Measurements from ENCODE around the gene KNSTRN.
A peak's percentile ranks its signal among the peaks of the same experiment; 100 is the strongest.

Gene KNSTRN

GRCh38 chr15:40420071-40420713 is 37.7 kb downstream of the KNSTRN start:
- intact Hi-C loops (cut with DNase I), result loop anchor here (2.0 to 5.0 kb wide), 2 partner anchors 53 to 141 kb away; no protein-coding TSS in a partner anchor
- peak in 2 of 10 donors; percentile 82 to 85 for DNase-seq

GRCh38 chr15:40420793-40421192 is 38.3 kb downstream of the KNSTRN start:
- DNase-seq, result peak in 2 of 10 donors; percentile 75 to 79
- intact Hi-C loops (cut with DNase I), result loop anchor here (2.0 to 5.0 kb wide), 2 partner anchors 53 to 142 kb away; no protein-coding TSS in a partner anchor

DNA sequence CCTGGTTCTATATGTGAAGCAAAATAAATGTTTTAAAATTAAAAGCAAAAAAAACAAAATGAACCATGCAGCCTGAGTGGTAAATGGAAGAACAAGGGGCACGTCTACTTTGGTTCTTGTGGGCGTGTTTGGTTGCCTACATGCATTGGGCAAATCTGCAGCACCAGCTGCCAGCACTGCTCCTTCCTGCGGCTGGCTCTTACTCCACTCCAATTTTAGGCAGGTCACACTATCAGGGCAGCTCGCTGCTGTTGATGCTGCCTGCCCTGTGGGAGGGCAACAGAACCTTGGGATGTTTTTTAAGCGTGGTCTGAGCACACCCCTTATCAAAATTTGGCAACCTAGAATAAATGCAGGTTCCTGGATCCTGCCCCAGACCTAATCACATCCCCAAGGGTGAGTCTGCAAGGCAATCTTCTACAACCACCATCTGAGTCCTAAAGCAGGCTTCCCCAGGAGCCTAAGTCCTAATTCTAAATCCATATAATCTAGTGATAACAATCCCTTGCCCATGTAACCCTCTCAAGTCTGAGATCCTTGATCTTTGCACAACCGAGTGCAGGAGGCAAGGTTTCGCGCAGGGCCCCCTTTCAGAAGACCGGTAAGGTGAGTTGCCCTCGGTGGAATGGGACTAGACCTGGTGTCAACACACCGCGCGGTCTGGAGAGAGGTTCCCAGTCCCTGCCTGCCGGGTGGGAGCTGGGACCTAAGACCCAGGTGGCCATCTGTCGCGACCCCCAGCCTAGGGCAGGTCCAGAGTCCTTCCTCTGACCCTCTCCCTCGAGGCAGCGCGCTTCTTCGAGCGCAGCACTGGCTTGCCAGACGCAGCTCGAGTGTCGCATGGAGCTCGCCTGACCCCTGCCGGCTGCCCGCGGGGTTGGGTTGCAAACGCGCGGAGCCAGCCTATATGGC is 39.0 kb downstream of the KNSTRN start:
- intact Hi-C loops (cut with DNase I), result loop anchor here (1.0 to 5.0 kb wide), 3 partner anchors 54 to 143 kb away; partner anchors contain the start of gene INAFM2

GRCh38 chr15:40424483-40425115 is 42.1 kb downstream of the KNSTRN start:
- peak in 1 of 10 donors; percentile 30 for DNase-seq

More for the DNA sequence above, 39.0 kb downstream of the KNSTRN start:
- DNase-seq, result peak; percentile 68 to 98 (median 84)

GRCh38 chr15:40425681-40426080 is 43.2 kb downstream of the KNSTRN start:
- intact Hi-C loops (cut with DNase I), result no loop called here

More at GRCh38 chr15:40424483-40425115, 42.1 kb downstream of the KNSTRN start:
- intact Hi-C loops (cut with DNase I), result loop anchor here (5.0 kb wide), 1 partner anchor 57 kb away; no protein-coding TSS in a partner anchor

GRCh38 chr15:40427188-40427587 is 44.7 kb downstream of the KNSTRN start:
- intact Hi-C loops (cut with DNase I), result no loop called here
- peak in 1 of 10 donors; percentile 69 for DNase-seq

More at GRCh38 chr15:40425681-40426080, 43.2 kb downstream of the KNSTRN start:
- peak in 1 of 10 donors; percentile 33 for DNase-seq

DNA sequence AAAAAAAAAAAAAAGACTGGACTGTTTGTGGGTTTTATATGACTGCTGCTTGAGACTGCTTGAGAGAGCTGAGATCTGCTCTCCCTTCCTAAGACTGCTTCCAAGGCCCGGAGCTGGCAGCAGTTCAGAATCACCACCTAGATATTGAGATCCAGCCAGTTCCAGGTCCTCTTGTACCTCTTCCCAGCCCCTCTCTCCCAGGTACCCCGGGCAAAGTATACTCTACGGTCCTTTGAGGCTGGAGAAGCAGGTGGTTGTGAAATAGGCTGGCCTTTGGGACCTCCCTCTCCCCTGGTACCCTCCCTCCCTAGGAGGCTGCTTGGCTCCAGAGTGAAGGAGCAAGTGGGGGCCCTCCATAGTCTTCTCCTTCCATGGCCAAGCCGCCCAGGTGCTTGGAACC is 45.7 kb downstream of the KNSTRN start:
- peak in 1 of 10 donors; percentile 66 for DNase-seq
- intact Hi-C loops (cut with DNase I), result no loop called here

DNA sequence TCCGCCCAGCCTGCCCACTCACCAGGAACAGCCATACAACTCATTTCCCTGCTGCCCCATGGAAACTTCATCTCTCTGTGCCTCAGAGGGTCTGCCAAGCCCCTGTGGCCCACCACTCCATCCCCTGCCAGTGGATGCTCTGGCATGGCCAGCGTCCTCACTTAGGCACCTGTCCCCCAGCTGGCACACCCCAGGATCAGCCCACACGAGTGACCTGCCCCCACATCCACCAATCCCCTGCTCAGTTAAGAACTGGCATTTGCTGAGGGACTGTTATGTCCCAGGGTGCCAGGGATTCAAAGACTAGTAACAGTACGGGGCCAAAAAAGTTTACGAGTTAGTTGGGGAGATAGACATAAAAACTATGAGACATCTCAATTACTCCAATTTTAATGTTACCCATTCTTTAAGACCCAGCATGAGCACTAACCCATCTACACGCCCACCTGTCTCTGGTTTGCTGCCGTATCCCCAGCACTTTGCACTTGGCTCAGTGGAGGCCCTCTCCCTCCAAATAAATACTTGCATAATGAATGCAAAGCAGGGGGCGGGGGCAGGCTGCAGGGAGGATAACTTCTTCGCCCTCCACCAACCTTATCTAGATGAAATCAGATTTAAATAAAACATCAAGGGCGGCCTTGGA is 46.7 kb downstream of the KNSTRN start:
- intact Hi-C loops (cut with DNase I), result no loop called here
- DNase-seq, result peak in 1 of 10 donors; percentile 47

DNA sequence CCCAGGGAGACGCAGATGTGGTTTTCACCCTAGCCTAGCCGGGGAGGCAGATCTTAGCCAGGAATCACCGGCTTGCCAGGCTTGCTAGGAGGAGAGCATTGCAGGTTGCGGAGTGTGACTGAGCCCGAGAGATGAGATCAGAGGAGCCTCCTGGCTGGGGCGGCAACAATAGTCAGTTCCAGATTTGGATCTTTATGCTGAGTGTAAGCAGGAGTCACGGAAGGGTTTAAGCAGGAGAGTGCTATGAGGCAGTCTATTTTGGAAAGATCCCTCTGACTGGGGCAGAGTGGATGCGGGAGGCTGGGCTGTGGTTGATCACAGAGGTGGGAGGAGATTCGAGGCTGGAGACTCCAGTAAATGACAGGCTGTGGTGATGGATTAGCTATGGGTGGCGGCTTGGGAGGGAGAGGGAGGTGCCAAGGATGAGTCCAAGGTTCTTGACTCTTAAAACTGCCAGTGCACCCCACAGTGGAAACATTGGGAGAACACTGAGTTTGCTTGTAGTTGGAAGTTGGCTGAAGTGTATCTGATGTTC is 47.8 kb downstream of the KNSTRN start:
- intact Hi-C loops (cut with DNase I), result no loop called here
- DNase-seq, result peak in 1 of 10 donors; percentile 57

DNA sequence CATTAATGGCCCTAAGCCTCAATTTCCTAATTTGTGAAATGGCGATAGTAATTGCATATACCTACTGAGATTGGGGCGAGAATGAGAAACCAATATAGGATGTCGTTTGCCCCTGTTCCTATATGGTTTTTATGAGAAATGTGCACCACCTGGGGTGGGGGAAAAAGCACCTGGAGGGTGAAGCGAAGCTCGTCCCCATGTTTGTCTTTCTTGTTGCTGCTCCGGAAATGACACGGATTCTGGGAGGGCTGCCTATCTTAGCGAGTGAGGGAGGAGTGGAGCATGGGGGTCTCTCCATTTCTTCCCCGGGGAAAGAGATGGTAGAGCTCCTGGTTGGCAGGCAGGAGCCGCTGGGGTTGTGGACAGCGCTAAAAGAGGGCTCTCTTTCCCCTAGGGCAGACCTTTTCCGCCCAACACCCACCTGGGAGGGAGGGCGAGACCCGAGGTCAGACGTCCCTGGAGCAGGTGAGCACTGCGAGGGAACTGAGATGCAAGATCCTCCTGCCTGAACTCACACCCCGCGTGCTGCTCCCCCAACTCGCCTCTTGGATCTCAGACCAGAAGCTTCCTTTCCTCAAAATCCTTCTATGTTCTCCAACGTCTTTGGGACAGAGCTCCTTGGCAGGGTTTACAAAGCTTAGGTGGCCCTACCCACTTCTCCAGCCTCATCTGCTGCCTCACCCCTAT is 52.6 kb downstream of the KNSTRN start:
- intact Hi-C loops (cut with DNase I), result no loop called here
- DNase-seq, result no peak

GRCh38 chr15:40435710-40436089 is 53.2 kb downstream of the KNSTRN start:
- intact Hi-C loops (cut with DNase I), result no loop called here
- no peak for DNase-seq

DNA sequence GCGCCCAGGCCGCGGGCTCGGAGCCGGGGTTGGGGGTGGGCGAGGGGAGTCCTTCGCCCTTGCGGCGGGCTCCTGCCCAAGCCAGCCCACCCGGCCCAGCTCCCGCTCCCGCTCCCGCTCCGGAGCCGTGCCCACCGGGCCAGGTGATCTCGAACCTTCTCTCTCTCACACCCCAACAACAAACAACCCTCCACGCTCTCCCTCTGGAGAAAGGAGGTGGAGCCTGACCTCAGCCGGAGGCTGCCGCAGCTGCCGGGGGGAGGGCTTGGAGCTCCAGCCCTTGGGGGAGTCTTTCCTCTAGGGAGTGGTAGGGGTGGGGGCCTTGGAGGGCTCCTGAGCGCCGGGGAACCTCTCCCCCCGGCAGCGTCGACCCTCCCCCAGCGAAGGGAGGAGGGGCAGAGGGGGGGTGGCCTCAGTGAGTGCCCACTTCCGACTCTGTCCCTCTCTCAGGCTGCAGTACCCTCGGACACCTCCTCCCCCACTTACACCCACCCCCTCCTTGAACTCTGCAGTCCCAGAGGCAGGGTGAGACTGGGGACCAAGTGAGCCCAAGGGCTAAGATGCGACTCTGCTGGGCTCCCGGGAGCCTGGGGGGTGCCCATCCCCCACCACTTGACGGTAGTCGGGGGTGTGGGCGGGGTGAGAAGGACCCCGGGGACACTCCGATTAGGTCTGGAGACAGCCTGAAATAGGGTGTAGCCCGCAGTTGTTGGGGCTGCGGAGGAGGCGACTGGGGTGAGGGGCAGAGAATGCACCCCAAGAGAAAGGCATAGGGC is 53.8 kb downstream of the KNSTRN start:
- intact Hi-C loops (cut with DNase I), result no loop called here
- peak in 3 of 10 donors; percentile 21 to 90 (median 86) for DNase-seq

GRCh38 chr15:40436892-40437751 is 54.6 kb downstream of the KNSTRN start:
- intact Hi-C loops (cut with DNase I), result no loop called here
- no peak for DNase-seq

- peak in 1 of 10 donors; percentile 81 for DNase-seq
- intact Hi-C loops (cut with DNase I), result no loop called here
Observed at GRCh38 chr15:40437752-40438687, 55.5 kb downstream of the KNSTRN start.

GRCh38 chr15:40438712-40439111 is 56.2 kb downstream of the KNSTRN start:
- DNase-seq, result peak in 1 of 10 donors; percentile 79
- intact Hi-C loops (cut with DNase I), result no loop called here

DNA sequence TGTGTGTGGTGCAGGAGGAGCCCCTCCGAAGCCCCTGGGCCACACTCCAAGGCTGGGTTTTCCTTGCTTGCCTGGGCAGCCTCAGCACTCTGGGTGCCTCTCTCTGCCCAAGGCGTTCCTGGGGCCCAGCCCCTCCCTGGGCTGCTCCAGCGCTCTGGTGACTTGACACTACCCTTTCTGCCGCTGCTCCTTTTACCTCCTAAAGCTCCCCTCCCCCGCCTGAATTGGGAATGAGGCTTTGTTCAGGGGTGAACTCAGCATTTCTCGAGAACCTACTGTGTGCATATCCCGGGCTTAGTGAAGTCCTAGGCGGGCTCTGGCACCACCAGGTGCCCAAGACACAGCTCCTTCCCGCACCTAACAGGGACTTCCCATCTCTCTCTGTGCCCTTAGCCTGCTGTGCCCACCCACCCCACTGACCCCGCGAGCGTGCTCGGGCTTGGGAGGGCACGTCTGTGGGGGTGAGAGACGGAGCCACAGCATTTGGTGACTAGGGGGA is 57.0 kb downstream of the KNSTRN start:
- intact Hi-C loops (cut with DNase I), result no loop called here
- peak in 1 of 10 donors; percentile 80 for DNase-seq
